ENCODE results near the gene RPS6KA5. TPM values are rescaled to one million over a fixed set of nuclear protein-coding genes. Genes with fewer than 3 reads are reported as not detected.

The RPS6KA5 gene
- total RNA-seq, 1 donor from 2014 or later, result 0.21 TPM

DNA sequence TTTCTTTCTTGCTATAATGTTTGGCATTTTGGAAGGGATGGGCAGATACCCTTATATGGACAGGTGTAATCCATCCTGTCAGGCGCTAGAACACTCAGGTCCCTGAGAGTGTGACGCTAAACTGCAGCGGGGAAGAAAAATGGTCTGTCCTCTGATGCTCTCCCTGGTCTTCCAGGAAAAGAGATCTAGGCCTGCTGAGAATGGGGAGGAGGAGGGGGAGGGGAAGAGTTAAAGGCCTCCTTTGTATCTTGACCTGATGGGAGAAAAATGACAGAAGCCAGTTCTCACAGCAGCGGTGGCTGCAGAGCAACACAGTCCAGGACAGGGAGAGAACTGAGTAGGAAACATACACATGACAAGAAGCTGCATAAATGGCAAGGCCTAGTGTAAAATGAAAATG, 61.1 kb downstream of the RPS6KA5 start:
- Histone ChIP-seq H3K27me3 (no peaks in the 10 kb centered on the region), H3K4me3 (no peak overlapping the region), H3K36me3 (no peaks in the 10 kb centered on the region), H3K4me1 (no peaks in the 10 kb centered on the region), H3K27ac (no peak overlapping the region), H3K9me3 (no peaks in the 10 kb centered on the region)
- intact Hi-C loops (cut with DNase I), result no loop called here
- TF ChIP-seq, protein P1, sequence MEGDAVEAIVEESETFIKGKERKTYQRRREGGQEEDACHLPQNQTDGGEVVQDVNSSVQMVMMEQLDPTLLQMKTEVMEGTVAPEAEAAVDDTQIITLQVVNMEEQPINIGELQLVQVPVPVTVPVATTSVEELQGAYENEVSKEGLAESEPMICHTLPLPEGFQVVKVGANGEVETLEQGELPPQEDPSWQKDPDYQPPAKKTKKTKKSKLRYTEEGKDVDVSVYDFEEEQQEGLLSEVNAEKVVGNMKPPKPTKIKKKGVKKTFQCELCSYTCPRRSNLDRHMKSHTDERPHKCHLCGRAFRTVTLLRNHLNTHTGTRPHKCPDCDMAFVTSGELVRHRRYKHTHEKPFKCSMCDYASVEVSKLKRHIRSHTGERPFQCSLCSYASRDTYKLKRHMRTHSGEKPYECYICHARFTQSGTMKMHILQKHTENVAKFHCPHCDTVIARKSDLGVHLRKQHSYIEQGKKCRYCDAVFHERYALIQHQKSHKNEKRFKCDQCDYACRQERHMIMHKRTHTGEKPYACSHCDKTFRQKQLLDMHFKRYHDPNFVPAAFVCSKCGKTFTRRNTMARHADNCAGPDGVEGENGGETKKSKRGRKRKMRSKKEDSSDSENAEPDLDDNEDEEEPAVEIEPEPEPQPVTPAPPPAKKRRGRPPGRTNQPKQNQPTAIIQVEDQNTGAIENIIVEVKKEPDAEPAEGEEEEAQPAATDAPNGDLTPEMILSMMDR (IDR thresholded peaks at IDR 0.05), result no peak
- DNase-seq (ENCODE audit: low spot score in 2 of 2), result no peak

- Histone ChIP-seq H3K9me3 (no peaks in the 10 kb centered on the region), H3K27me3 (no peaks in the 10 kb centered on the region), H3K4me3 (no peak overlapping the region), H3K36me3 (no peaks in the 10 kb centered on the region), H3K4me1 (no peaks in the 10 kb centered on the region), H3K27ac (no peak overlapping the region)
- TF ChIP-seq, protein P1 (IDR thresholded peaks at IDR 0.05), result no peak
- intact Hi-C loops (cut with DNase I), result no loop called here
- DNase-seq (ENCODE audit: low spot score in 2 of 2), result no peak
Observed at GRCh38 chr14:90996967-90997366, 63.5 kb downstream of the RPS6KA5 start.

DNA sequence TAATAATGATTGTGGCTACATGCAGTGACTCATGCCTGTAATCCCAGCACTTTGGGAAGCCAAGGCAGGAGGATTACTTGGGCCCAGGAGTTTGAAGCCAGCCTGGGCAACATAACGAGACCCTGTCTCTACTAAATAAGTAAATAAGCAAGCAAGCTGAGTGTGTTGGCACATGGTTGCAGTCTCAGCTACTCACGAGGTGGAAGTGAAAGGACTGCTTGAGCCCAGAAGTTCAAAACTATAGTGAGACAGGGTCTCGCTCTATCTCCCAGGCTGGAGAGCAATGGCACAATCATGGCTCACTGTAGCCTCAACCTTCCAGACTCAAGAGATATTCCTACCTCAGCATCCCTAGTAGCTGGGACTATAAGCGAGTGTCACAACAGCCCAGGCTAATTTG, 64.7 kb downstream of the RPS6KA5 start:
- Histone ChIP-seq H3K27me3 (no peaks in the 10 kb centered on the region), H3K36me3 (no peaks in the 10 kb centered on the region), H3K4me1 (no peaks in the 10 kb centered on the region), H3K27ac (no peak overlapping the region), H3K9me3 (no peaks in the 10 kb centered on the region), H3K4me3 (no peak overlapping the region)
- no peak for DNase-seq (ENCODE audit: low spot score in 2 of 2)
- intact Hi-C loops (cut with DNase I), result no loop called here
- TF ChIP-seq, protein P1 (IDR thresholded peaks at IDR 0.05), result no peak

DNA sequence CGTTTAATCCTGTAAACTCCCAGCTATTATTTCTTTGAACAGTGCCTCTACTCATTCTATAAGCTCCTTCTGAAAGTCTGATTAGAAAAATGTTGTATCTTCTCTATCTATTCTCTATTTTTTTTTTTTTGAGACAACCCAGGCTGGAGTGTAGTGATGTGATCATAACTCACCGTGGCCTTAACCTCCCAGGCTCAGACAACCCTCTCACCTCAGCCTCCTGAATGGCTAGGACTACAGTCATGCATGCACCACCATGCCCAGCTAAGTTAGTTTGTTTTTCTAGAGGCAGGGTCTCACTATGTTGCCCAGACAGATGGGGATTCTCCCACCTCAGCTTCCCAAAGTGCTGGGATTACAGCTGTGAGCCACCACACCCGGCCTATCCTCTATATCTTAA, 66.6 kb downstream of the RPS6KA5 start:
- intact Hi-C loops (cut with DNase I), result no loop called here
- Histone ChIP-seq H3K4me3 (no peak overlapping the region), H3K27ac (no peak overlapping the region), H3K9me3 (no peaks in the 10 kb centered on the region), H3K27me3 (no peaks in the 10 kb centered on the region), H3K36me3 (no peaks in the 10 kb centered on the region), H3K4me1 (no peaks in the 10 kb centered on the region)
- TF ChIP-seq, protein P1 (IDR thresholded peaks at IDR 0.05), result no peak
- no peak for DNase-seq (ENCODE audit: low spot score in 2 of 2)

DNA sequence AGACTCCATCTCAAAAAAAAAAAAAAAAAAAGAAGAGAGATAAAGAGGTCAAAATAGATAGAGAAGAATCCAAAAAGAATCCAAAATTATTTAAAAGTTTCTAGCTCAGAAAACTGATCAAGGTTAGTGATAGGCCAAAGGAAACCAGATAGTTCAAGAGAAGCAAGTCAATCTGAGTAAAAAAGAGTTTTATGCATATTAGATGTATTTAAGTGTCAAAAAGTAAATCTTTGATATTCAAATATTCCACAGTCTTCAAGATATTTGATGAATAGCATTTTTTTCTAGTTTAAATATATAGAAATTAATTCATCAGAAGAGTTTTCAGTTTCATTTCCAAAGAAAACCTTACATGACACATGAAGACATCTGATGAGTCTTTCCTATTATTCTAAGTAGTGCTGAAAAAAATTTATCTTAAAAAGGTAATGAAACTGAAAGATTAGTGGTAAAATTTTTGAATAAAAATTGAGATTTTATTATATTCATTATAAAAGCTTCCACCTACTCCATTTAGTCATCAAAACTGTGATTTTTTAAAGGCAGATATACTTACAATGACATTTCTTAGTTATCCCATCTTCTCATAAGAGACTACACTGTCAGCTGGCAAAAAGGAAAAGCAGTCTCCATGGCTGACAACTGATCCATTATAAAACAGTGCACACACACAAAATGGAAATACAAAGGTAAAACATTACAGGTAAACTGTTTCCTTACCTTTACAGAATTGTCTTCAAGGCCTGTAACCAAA, 68.6 kb downstream of the RPS6KA5 start:
- DNase-seq (ENCODE audit: low spot score in 2 of 2), result no peak
- intact Hi-C loops (cut with DNase I), result no loop called here
- Histone ChIP-seq H3K36me3 (no peaks in the 10 kb centered on the region), H3K27me3 (no peaks in the 10 kb centered on the region), H3K4me1 (no peaks in the 10 kb centered on the region), H3K9me3 (no peaks in the 10 kb centered on the region), H3K4me3 (no peak overlapping the region), H3K27ac (no peak overlapping the region)
- TF ChIP-seq, protein P1 (IDR thresholded peaks at IDR 0.05), result no peak

All from ascending aorta (tissue), 2 donors.